Measurements from ENCODE around the gene MCHR1. TPM values are rescaled to one million over a fixed set of nuclear protein-coding genes. Genes with fewer than 3 reads are reported as not detected.

MCHR1 gene
- total RNA-seq, result 1.6 TPM

GRCh38 chr22:40679249-40679963 is at the start of gene MCHR1:
Gene MCHR1, plus strand, starts transcription at chr22:40679484. Its CDS starts 169 bp downstream, at chr22:40679653.

GRCh38 chr22:40636380-40637182 is 42.7 kb upstream of the MCHR1 start, which contains the start of gene MRTFA:
Gene MRTFA, minus strand, starts transcription at chr22:40636719.

Other genes with a start within 250 kb of the MCHR1 start
- 79.2 TPM for gene MRTFA, start 42.8 kb upstream of the MCHR1 start, total RNA-seq
- 27.3 TPM for gene SLC25A17, start 139.9 kb downstream of the MCHR1 start, total RNA-seq
- 191 TPM for gene ST13, start 177.2 kb downstream of the MCHR1 start, total RNA-seq
- gene XPNPEP3, start 177.7 kb downstream of the MCHR1 start, total RNA-seq, result 13.7 TPM
- gene DNAJB7, start 182.6 kb downstream of the MCHR1 start, total RNA-seq, result not detected